CD4-positive, alpha-beta T cell treated with Interleukin-1 beta for 1 hour (primary cell): Measurements from ENCODE around the gene DMRTC2.

ENCODE experiments used
- DNase-seq, 2 donors: peaks; one replicate each; pipeline ENCODE4 v3.0.0-alpha.2; 2020 to 2022

The DMRTC2 gene

DNA sequence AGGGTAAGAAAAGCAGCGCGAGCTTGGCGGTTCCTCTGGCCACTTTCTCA is at the start of gene DMRTC2:
TSS of gene DMRTC2 (plus strand) at position 42 of the 50 bp plus-strand sequence. CDS start 2,387 bp downstream, outside the sequence.
- DNase-seq = no peak

DNA sequence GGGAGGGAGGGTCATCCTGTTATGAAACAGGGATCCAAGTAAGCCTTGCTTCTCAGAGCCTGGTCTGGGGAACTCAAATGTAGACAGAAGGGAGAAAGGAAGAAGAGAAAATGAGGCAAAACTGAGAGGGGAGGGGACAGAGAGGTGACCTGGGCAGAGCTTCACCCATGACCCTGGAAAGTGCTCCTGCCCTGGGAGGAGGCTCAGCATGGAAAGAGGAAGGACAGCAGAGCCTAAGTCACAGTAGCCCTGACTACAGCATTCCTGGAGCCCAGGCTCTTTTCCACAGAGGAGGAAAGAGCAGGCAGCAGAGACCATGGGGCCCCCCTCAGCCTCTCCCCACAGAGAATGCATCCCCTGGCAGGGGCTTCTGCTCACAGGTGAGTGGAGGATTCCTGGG is 48.5 kb upstream of the DMRTC2 start, which contains the start of gene CEACAM3:
TSS of gene CEACAM3 (plus strand) at position 226 of the 400 bp plus-strand sequence. CDS start at position 317, 91 bp downstream.
- DNase-seq = no peak

DNA sequence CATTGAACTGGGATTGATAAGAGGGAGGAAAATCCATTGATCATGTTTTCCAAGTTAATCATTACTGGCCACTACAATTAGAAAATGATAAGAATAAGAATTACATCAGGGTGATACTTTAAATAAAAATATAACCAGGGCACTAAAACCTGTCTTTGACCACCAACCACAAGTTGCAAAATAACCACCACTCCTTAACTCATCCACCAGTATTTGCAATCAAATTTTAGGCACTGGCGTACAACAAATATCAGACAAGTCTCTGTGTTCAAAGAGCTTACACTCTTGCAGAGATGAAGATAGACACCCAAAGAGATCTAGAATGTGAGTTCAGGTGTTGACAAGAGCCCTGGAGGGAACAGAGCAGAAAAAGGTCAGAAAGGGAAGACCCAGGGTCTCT is 47.9 kb upstream of the DMRTC2 start:
- DNase-seq = no peak

GRCh38 chr19:41799444-41800000 is 45.3 kb upstream of the DMRTC2 start:
- no peak for DNase-seq

GRCh38 chr19:41801031-41801430 is 43.8 kb upstream of the DMRTC2 start:
- DNase-seq = no peak

DNA sequence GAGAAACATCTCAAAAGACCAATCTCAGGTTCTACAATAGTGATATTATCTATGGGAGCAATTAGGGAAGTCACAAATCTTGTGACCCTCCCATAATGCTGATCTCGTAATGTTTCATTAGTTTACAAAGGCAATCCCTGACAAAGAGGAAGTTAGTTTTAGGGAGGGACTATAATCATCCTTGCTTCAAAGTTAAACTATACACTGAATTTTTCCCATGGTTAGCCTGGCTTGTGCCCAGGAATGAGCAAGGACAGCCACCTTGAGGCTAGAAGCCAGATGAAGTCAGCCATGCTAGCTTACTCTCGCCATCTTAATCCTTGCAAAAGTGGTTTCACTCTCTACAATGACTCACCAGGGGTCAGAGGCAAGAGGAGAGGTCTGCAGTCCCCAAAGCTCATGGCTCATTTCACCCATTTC is 43.0 kb upstream of the DMRTC2 start:
- no peak for DNase-seq

- no peak for DNase-seq
Observed at GRCh38 chr19:41802770-41803169, 42.1 kb upstream of the DMRTC2 start.

- no peak for DNase-seq
Observed at GRCh38 chr19:41804336-41804735, 40.5 kb upstream of the DMRTC2 start.

- DNase-seq = no peak
Observed at GRCh38 chr19:41807176-41807575, 37.7 kb upstream of the DMRTC2 start.

DNA sequence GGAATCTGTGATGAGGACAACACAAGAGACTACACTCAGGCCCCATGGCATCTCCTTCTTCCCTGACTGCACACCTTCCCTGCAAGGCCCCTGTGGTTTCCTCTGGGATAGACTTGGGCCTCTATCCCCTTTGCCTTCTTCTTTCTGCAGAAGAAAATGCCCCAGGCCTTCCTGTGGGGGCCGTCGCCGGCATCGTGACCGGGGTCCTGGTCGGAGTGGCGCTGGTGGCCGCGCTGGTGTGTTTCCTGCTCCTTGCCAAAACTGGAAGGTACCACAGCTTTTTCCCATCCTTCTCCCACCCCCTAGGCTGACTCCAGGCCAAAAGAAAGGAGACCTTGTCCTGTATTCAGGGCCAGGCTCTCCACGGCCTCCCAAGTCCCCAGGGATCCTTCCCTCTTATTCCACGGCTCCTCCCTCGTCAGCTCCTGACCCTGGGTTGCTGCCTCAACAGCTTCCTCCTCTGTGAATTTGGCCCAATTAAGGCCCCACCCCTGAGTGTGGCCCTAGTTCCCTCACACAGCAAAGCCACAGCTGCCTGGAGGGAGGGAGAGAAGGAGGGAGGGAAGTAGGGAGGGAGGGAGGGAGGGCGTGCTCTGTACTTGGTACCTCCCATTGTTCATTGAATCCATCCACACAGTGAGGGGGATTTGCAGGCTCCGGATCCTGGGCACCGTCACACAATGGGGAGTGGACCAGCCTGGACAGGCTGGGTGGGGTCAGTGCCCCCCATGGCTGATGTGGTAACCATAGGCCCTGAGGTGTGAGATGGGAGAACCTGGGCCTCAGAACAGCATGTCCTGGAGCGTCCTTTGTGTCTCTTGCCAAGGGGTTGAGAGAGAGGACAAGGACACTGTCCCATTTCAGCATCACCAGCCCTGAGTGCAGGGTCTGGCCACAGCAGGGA is 35.9 kb upstream of the DMRTC2 start:
- DNase-seq = peak in 1 of 2 donors; percentile 45

- no peak for DNase-seq
Observed at GRCh38 chr19:41810301-41810700, 34.5 kb upstream of the DMRTC2 start.

GRCh38 chr19:41811036-41811435 is 33.8 kb upstream of the DMRTC2 start:
- DNase-seq = peak; percentile 8 to 51

- DNase-seq = no peak
Observed at GRCh38 chr19:41811981-41812380, 32.9 kb upstream of the DMRTC2 start.

- no peak for DNase-seq
Observed at GRCh38 chr19:41813911-41814310, 30.9 kb upstream of the DMRTC2 start.

DNA sequence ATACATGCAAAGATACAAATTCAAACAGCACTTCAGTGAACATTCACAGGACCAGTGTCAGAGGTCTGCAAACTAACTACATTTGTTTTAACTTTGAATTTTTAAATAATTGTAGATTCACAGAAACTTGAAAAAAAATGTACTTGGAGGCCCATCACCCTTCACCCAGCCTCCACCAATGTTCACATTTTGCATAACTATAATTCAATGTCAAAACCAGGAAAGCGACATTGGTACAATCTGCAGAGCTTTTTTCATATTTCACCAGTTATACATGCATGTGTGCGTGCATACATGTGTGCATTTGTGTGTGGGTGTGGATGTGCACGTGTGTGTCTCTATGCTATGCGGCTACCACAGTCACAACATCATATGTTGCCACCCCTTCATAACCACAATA is 29.5 kb upstream of the DMRTC2 start:
- DNase-seq = no peak

DNA sequence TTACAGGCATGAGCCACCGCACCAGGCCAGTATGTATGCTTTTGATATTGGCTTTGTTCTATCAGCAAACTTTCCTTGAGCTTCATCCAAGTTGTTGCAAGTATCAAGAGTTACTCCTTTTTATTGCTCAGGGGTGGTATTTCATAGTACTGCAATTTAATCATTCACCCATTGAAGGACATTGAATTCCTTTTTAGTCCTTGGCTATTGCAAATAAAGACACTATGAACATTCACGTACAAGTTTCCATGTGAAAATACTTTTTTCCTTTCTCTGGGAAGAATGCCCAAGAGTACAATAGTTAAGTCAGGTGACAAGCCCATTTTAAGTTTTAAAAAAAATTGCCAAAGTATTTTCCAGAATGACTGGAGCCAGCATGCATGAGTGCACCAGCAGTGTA is 28.1 kb upstream of the DMRTC2 start:
- no peak for DNase-seq

- DNase-seq = peak; percentile 56 to 66
Observed at GRCh38 chr19:41821003-41821735, 23.7 kb upstream of the DMRTC2 start.

DNA sequence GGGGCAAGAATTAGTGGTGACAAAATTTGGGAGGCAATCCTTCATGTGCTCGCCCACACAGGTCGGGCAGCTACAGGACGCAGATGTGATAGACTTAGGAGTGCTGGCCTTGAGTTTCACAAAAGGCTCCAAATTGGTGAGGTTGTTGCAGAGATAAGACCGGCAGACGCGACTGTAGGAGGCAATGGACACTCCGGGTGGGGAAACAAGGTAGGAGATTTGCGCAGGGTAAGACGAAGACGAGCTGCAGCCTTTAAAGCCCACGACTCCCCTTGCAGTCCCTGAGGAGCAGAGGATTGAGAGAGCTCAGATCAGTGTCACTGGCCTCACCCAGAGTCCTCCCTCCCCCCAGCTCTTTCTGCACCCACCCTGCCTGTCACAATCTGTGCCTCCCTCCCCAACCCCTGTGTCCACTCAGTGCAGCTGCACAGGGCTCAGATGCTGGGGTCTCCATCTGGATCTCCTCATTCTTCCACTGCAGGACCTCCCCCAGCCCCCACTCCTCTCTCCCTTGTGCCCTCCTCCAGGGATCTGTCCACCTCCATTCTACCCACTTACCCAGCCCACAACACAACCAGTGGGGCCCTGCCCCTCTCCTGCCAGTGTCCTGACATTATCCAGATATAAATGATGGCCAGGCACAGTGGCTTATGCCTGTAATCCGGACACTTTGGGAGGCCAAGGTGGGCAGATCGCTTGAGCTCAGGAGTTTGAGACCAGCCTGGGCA is 6.7 kb upstream of the DMRTC2 start:
- DNase-seq = no peak

DNA sequence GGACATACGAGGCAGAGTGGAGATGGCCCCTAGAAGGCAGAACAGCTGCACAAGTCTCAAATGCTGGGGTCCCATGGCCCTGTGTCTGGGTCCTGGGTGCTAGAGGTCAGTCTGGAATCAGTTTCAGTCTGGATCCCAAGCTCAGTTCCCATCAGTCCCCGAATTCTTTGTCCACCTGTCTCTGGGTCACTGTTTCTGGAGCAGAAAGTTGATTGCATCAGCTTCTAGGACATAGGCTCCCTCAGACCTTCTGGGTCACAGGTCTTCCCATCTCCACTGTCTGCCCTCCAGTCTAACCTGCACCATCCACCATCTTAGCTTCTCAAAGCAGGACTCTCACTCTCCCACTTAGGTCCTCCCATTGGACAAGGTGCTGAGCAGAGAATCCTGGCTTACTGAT is 5.6 kb upstream of the DMRTC2 start:
- no peak for DNase-seq

GRCh38 chr19:41843371-41843770 is 1.5 kb upstream of the DMRTC2 start:
- DNase-seq = no peak

- no peak for DNase-seq
Observed at GRCh38 chr19:41844601-41845000, 241 bp upstream of the DMRTC2 start, which contains the start of gene LYPD4. TSS of gene LYPD4 (minus strand) at chr19:41844683. CDS start at chr19:41839285, 5,398 bp downstream.

GRCh38 chr19:41845051-41845590 is 279 bp downstream of the DMRTC2 start:
- no peak for DNase-seq
